Amniotic epithelial cell (primary cell): ENCODE data around the gene TTLL10.

Experiments
- DNase-seq: peaks from one replicate; pipeline ENCODE4 v3.0.0-alpha.2; 2010; ENCODE audit warnings: low read depth

The TTLL10 gene

GRCh38 chr1:1207571-1207892, 33.9 kb downstream of the TTLL10 start:
- DNase-seq = no peak

- DNase-seq = peak; percentile 47
Measured at GRCh38 chr1:1208713-1209433, 35.2 kb downstream of the TTLL10 start.

GRCh38 chr1:1210726-1211540, 37.3 kb downstream of the TTLL10 start:
- no peak for DNase-seq

GRCh38 chr1:1211541-1212441, 38.1 kb downstream of the TTLL10 start:
- no peak for DNase-seq

GRCh38 chr1:1212780-1213344, 39.2 kb downstream of the TTLL10 start:
- DNase-seq = no peak

- DNase-seq = no peak
Measured at GRCh38 chr1:1213345-1214265, 39.9 kb downstream of the TTLL10 start, which contains the start of gene TNFRSF4. Gene TNFRSF4 (minus strand): TSS chr1:1214153. CDS start chr1:1214127, 26 bp downstream.

GRCh38 chr1:1215080-1215676, 41.5 kb downstream of the TTLL10 start:
- no peak for DNase-seq

GRCh38 chr1:1215881-1216605, 42.4 kb downstream of the TTLL10 start:
- DNase-seq = no peak

GRCh38 chr1:1216770-1217620, 43.3 kb downstream of the TTLL10 start:
- DNase-seq = no peak

- DNase-seq = peak; percentile 49
Measured at GRCh38 chr1:1217621-1218523, 44.2 kb downstream of the TTLL10 start.

- DNase-seq = no peak
Measured at GRCh38 chr1:1218524-1219200, 45.0 kb downstream of the TTLL10 start.

- DNase-seq = no peak
Measured at GRCh38 chr1:1219341-1219740, 45.7 kb downstream of the TTLL10 start.

- no peak for DNase-seq
Measured at GRCh38 chr1:1220197-1220596, 46.5 kb downstream of the TTLL10 start.

GRCh38 chr1:1221887-1222574, 48.4 kb downstream of the TTLL10 start:
- no peak for DNase-seq

GRCh38 chr1:1222575-1223225, 49.0 kb downstream of the TTLL10 start:
- DNase-seq = no peak

GRCh38 chr1:1223321-1223720, 49.6 kb downstream of the TTLL10 start:
- no peak for DNase-seq
